H9 (cell line): ENCODE results near the gene PSMB3. TPM values are rescaled to one million over a fixed set of nuclear protein-coding genes. Genes with fewer than 3 reads are reported as not detected.

Experiments used
- DNase-seq: peaks from one replicate; pipeline ENCODE4 v3.0.0-alpha.2; 2017
- H2AFZ ChIP-seq: one replicate; pipeline ENCODE4 v1.6.1; 2013; ENCODE audit warnings: mild to moderate bottlenecking, low read length, control low read depth, moderate library complexity
- H2AK5ac ChIP-seq: 2 replicates; pipeline ENCODE4 v1.6.1; 2013; ENCODE audit warnings: low read length, control low read depth, mixed read lengths; ENCODE audit not compliant: insufficient read length
- H2BK120ac ChIP-seq: one replicate; pipeline ENCODE4 v1.6.1; 2013; ENCODE audit warnings: low read depth, mild to moderate bottlenecking, low read length, control low read depth, inconsistent platforms; ENCODE audit not compliant: poor library complexity, severe bottlenecking
- H2BK12ac ChIP-seq: 2 replicates; pipeline ENCODE4 v1.6.1; 2013; ENCODE audit warnings: low read length, control low read depth, mixed read lengths, low read depth; ENCODE audit not compliant: insufficient read length
- H2BK15ac ChIP-seq: 2 replicates; pipeline ENCODE4 v1.6.1; 2013; ENCODE audit warnings: low read depth, low read length, control low read depth
- H2BK20ac ChIP-seq: one replicate; pipeline ENCODE4 v1.6.1; 2013; ENCODE audit warnings: low read depth, mild to moderate bottlenecking, low read length, control low read depth, inconsistent platforms; ENCODE audit not compliant: poor library complexity, severe bottlenecking
- H2BK5ac ChIP-seq: 2 replicates; pipeline ENCODE4 v1.6.1; 2013; ENCODE audit warnings: low read length, control low read depth, mixed read lengths; ENCODE audit not compliant: insufficient read length
- H3K14ac ChIP-seq: 2 replicates; pipeline ENCODE4 v1.6.1; 2013; ENCODE audit warnings: low read length, control low read depth; ENCODE audit not compliant: insufficient read depth
- H3K18ac ChIP-seq: 2 replicates; pipeline ENCODE4 v1.6.1; 2013; ENCODE audit warnings: low read depth, mild to moderate bottlenecking, mixed read lengths, low read length, control low read depth; ENCODE audit not compliant: insufficient read length
- H3K23ac ChIP-seq: 2 replicates; pipeline ENCODE4 v1.6.1; 2013; ENCODE audit warnings: low read length, control low read depth, mixed read lengths, low read depth; ENCODE audit not compliant: insufficient read length
- H3K23me2 ChIP-seq: 2 replicates; pipeline ENCODE4 v1.6.1; 2013; ENCODE audit warnings: low read depth, mild to moderate bottlenecking, mixed read lengths, low read length, control low read depth; ENCODE audit not compliant: insufficient read length, poor library complexity, severe bottlenecking
- H3K27ac ChIP-seq: 2 replicates; pipeline ENCODE4 v1.5.1; 2013; ENCODE audit warnings: low read length, control low read depth, mixed read lengths, low read depth; ENCODE audit not compliant: insufficient read length
- H3K27me3 ChIP-seq: 2 replicates; pipeline ENCODE4 v1.6.1; 2013; ENCODE audit warnings: low read length, control low read depth, inconsistent platforms; ENCODE audit not compliant: insufficient read depth
- H3K4ac ChIP-seq: 2 replicates; pipeline ENCODE4 v1.6.1; 2013; ENCODE audit warnings: low read depth, mild to moderate bottlenecking, control low read depth, inconsistent platforms, low read length, moderate library complexity
- H3K4me1 ChIP-seq: 2 replicates; pipeline ENCODE4 v1.6.1; 2013; ENCODE audit warnings: low read length, control low read depth, inconsistent platforms; ENCODE audit not compliant: insufficient read depth
- H3K4me2 ChIP-seq: 2 replicates; pipeline ENCODE4 v1.6.1; 2013; ENCODE audit warnings: low read length, control low read depth, mixed read lengths; ENCODE audit not compliant: insufficient read length, insufficient read depth
- H3K56ac ChIP-seq: 2 replicates; pipeline ENCODE4 v1.6.1; 2013; ENCODE audit warnings: low read depth, mild to moderate bottlenecking, mixed read lengths, low read length, control low read depth; ENCODE audit not compliant: insufficient read length
- H3K79me1 ChIP-seq: 2 replicates; pipeline ENCODE4 v1.6.1; 2013; ENCODE audit warnings: low read depth, mild to moderate bottlenecking, moderate library complexity, low read length, control low read depth, inconsistent platforms; ENCODE audit not compliant: insufficient read depth, poor library complexity, severe bottlenecking
- H3K79me2 ChIP-seq: 2 replicates; pipeline ENCODE4 v1.6.1; 2013; ENCODE audit warnings: low read length, control low read depth, inconsistent platforms; ENCODE audit not compliant: insufficient read depth
- H3K9ac ChIP-seq: 2 replicates; pipeline ENCODE4 v1.6.1; 2013; ENCODE audit warnings: low read length, control low read depth, mixed read lengths; ENCODE audit not compliant: insufficient read length; ENCODE audit errors: extremely low read depth
- H3K9me3 ChIP-seq: one replicate; pipeline ENCODE4 v1.6.1; 2013; ENCODE audit warnings: low read depth, low read length, inconsistent platforms; ENCODE audit not compliant: control insufficient read depth
- H3T11ph ChIP-seq: one replicate; pipeline ENCODE4 v1.6.1; 2013; ENCODE audit warnings: mild to moderate bottlenecking, low read length, control low read depth, inconsistent platforms
- H4K20me1 ChIP-seq: one replicate; pipeline ENCODE4 v1.6.1; 2013; ENCODE audit not compliant: control insufficient read depth, insufficient read length, insufficient read depth
- H4K5ac ChIP-seq: 2 replicates; pipeline ENCODE4 v1.6.1; 2013; ENCODE audit warnings: low read depth, mild to moderate bottlenecking, mixed read lengths, low read length, control low read depth; ENCODE audit not compliant: insufficient read length
- H4K8ac ChIP-seq: replicated peaks from 2 replicates; pipeline ENCODE4 v1.6.1; 2013; ENCODE audit warnings: low read length, control low read depth, mixed read lengths, low read depth; ENCODE audit not compliant: insufficient read length
- H4K91ac ChIP-seq: 2 replicates; pipeline ENCODE4 v1.6.1; 2013; ENCODE audit warnings: low read depth, mild to moderate bottlenecking, moderate library complexity, mixed read lengths, low read length, control low read depth; ENCODE audit not compliant: insufficient read length
- H3K27ac Mint-ChIP-seq, 3 experiments: 2 replicates in 2 of 3; 3 replicates in 1 of 3; pipeline ENCODE4 v1.8.0; 2020 to 2021; ENCODE audit warnings: mixed read lengths in 3 of 3, mild to moderate bottlenecking in 1 of 3, moderate library complexity in 1 of 3
- H3K27me3 Mint-ChIP-seq: 2 replicates; pipeline ENCODE4 v1.8.0; 2021; ENCODE audit warnings: low read depth, mild to moderate bottlenecking, moderate library complexity, mixed read lengths
- H3K36me3 Mint-ChIP-seq, 3 experiments: 2 replicates in 2 of 3; 3 replicates in 1 of 3; pipeline ENCODE4 v1.8.0; 2020 to 2021; ENCODE audit warnings: low read depth in 3 of 3, mixed read lengths in 3 of 3; ENCODE audit not compliant: insufficient read depth in 1 of 3
- H3K4me1 Mint-ChIP-seq, 2 experiments: 2 replicates each; pipeline ENCODE4 v1.8.0; 2020; ENCODE audit warnings: mixed read lengths in 2 of 2
- H3K4me3 Mint-ChIP-seq, 2 experiments: 2 replicates in 1 of 2; 3 replicates in 1 of 2; pipeline ENCODE4 v1.8.0; 2020 to 2021; ENCODE audit warnings: mild to moderate bottlenecking in 2 of 2, mixed read lengths in 2 of 2, moderate library complexity in 1 of 2
- H3K9me3 Mint-ChIP-seq, 2 experiments: 2 replicates in 1 of 2; 3 replicates in 1 of 2; pipeline ENCODE4 v1.8.0; 2020; ENCODE audit warnings: mild to moderate bottlenecking in 2 of 2, mixed read lengths in 2 of 2, moderate library complexity in 1 of 2
- CTCF ChIP-seq: fragments of 200-600 bp; sonication (generic); conservative IDR thresholded peaks from 3 replicates; pipeline ENCODE4 v1.8.0; 2021; ENCODE audit warnings: antibody characterized with exemption, mild to moderate bottlenecking
- WGBS: extraction: QIAGEN DNeasy Blood & Tissue Kit; methylation state at CpG from one replicate; pipeline ENCODE4 v1.1.7; 2013; ENCODE audit warnings: missing lambda C conversion rate, low lambda C conversion rate, mixed read lengths; ENCODE audit not compliant: insufficient read length; ENCODE audit errors: extremely low coverage; 5-methylcytosine and 5-hydroxymethylcytosine counted together
- total RNA-seq: library from RNA; stranded (reverse); gene quantifications from 2 replicates; pipeline ENCODE4 v1.2.1, GENCODE V29; 2021

The PSMB3 gene
- total RNA-seq, 1 experiment from 2014 or later: 242 TPM

GRCh38 chr17:38746849-38747462 is 5.6 kb upstream of the PSMB3 start:
- Mint-ChIP-seq H3K27ac (peak overlapping the region in 2 of 3 experiments; percentile 81 to 82; a peak in 2 of 7 replicates), H3K4me1 (peaks cover 55 to 59% of the 10 kb centered on the region in 2 experiments), H3K9me3 (peaks cover 0 to 3% of the 10 kb centered on the region in 2 experiments; a peak in 2 of 5 replicates), H3K36me3 (peaks cover 2 to 18% (median 14%) of the 10 kb centered on the region in 3 experiments; a peak in 6 of 7 replicates), H3K4me3 (peak overlapping the region; percentile 97), H3K27me3 (peaks cover 11% of the 10 kb centered on the region)
- H2AK5ac ChIP-seq: no peak overlapping the region
- no peak for TF ChIP-seq CTCF
- no peaks in the 10 kb centered on the region for H3K27me3 ChIP-seq
- no peak overlapping the region for H4K91ac ChIP-seq
- H3K27ac ChIP-seq: no peak overlapping the region
- H2BK12ac ChIP-seq: no peak overlapping the region
- H3K79me1 ChIP-seq: peaks cover 5% of the 10 kb centered on the region
- H2BK20ac ChIP-seq: no peak overlapping the region
- no peak overlapping the region for H3K56ac ChIP-seq
- H3K4me2 ChIP-seq: peak overlapping the region; percentile 70
- no peak overlapping the region for H3K14ac ChIP-seq
- H2BK15ac ChIP-seq: no peak overlapping the region
- no peak overlapping the region for H3K9ac ChIP-seq
- no peak overlapping the region for H3K23ac ChIP-seq
- no peak overlapping the region for H3K18ac ChIP-seq
- no peak overlapping the region for H2AFZ ChIP-seq
- H3K4ac ChIP-seq: no peak overlapping the region
- WGBS: no CpG with 5 or more reads among the region's 21 CpGs
- H3K79me2 ChIP-seq: peaks cover 46% of the 10 kb centered on the region
- H4K8ac ChIP-seq: no peak overlapping the region
- no peak overlapping the region for H2BK120ac ChIP-seq
- peaks cover 5% of the 10 kb centered on the region; the same call in 1 of the 2 replicates for H3K4me1 ChIP-seq
- H4K20me1 ChIP-seq: no peaks in the 10 kb centered on the region
- no peak overlapping the region for H4K5ac ChIP-seq
- H3K23me2 ChIP-seq: peaks cover 44% of the 10 kb centered on the region
- no peaks in the 10 kb centered on the region for H3K9me3 ChIP-seq
- no peak overlapping the region for H3T11ph ChIP-seq
- no peak for DNase-seq
- H2BK5ac ChIP-seq: no peak overlapping the region
